Kidney (tissue), 14 donors: ENCODE results near the gene CD276. TPM values are rescaled to one million over a fixed set of nuclear protein-coding genes. Genes with fewer than 3 reads are reported as not detected.

ENCODE experiments used
- DNase-seq, 5 donors: peaks; one replicate each; pipeline ENCODE4 v3.0.0-alpha.2; 2013 to 2020
- FAIRE-seq: peaks from 2 replicates; lab custom pipeline; 2012; peaks lifted over from hg19 to GRCh38; lab: Jason Lieb, UNC
- H3K27ac ChIP-seq, 2 donors: one replicate each; pipeline ENCODE4 v1.7.0; 2013; ENCODE audit warnings: low read depth in 2 of 2, low read length in 2 of 2, inconsistent platforms in 1 of 2
- H3K27me3 ChIP-seq: one replicate; pipeline ENCODE4 v1.7.1; 2013; ENCODE audit warnings: low read length, inconsistent platforms; ENCODE audit not compliant: control insufficient read depth, insufficient read depth
- H3K36me3 ChIP-seq, 3 donors: one replicate each; pipeline versions ENCODE4 v1.7.0 to v1.7.1; 2013; ENCODE audit warnings: low read length in 3 of 3, control low read depth in 1 of 3, inconsistent platforms in 1 of 3; ENCODE audit not compliant: insufficient read depth in 3 of 3, control insufficient read depth in 2 of 3
- H3K4me1 ChIP-seq, 3 donors: one replicate each; pipeline versions ENCODE4 v1.7.0 to v1.7.1; 2013; ENCODE audit warnings: low read length in 3 of 3, inconsistent platforms in 1 of 3, low read depth in 1 of 3; ENCODE audit not compliant: control insufficient read depth in 2 of 3, insufficient read depth in 2 of 3
- H3K4me3 ChIP-seq, 3 donors: one replicate each; pipeline versions ENCODE4 v1.7.0 to v1.8.1; 2013; ENCODE audit warnings: low read length in 3 of 3, control low read depth in 1 of 3, inconsistent platforms in 1 of 3
- H3K9ac ChIP-seq, 3 donors: one replicate each; pipeline versions ENCODE4 v1.7.0 to v1.7.1; 2013; ENCODE audit warnings: low read length in 3 of 3, control low read depth in 1 of 3, inconsistent platforms in 1 of 3
- H3K9me3 ChIP-seq, 3 donors: one replicate each; pipeline versions ENCODE4 v1.7.0 to v1.7.1; 2013; ENCODE audit warnings: low read length in 3 of 3, control low read depth in 1 of 3, inconsistent platforms in 1 of 3; ENCODE audit not compliant: control insufficient read depth in 2 of 3, insufficient read depth in 1 of 3
- CTCF ChIP-seq: IDR thresholded peaks from 3 replicates; pipeline ENCODE4 v1.5.1; 2012; ENCODE audit warnings: mild to moderate bottlenecking, moderate library complexity, borderline replicate concordance; ENCODE audit not compliant: insufficient read depth; ENCODE audit errors: extremely low read depth
- intact Hi-C: fragments of 100-400 bp; cut with DNase I; formaldehyde crosslinking; loops from one replicate; pipeline ENCODE4 v1.11.1; 2022
- polyA plus RNA-seq: library from polyadenylated mRNA; stranded (reverse); fragments of 350-450 nt; fragmentation: Illumina TruSeq; extraction: RNeasy Lipid Tissue Mini Kit (QIAGEN cat#74804); gene quantifications from one replicate; pipeline ENCODE4 v1.2.3, GENCODE V29; 2014; ENCODE audit warnings: low read depth, low replicate concordance; ENCODE audit not compliant: insufficient read depth
- total RNA-seq: library from RNA; stranded (reverse); fragmentation: NEBNext Ultra II Directional; extraction: Animal tissue kit (Norgen Biotek cat#: 25700); gene quantifications from one replicate; pipeline ENCODE4 v1.2.1, GENCODE V29; 2021
- donor health status: control.
- donor health status: control.
- donor health status: control.
- donor health status: control.
- donor health status: control.
- donor health status: DM: yes; HTN: yes; CAD: no.
- donor health status: Normal renal cell carcinoma (clear cell type).

Gene CD276
- total and polyA plus RNA-seq, 2 donors from 2014 or later: 25.0 to 31.5 TPM

GRCh38 chr15:73674587-73674986, 9.6 kb upstream of the CD276 start:
- no peaks in the 10 kb centered on the region for H3K9me3 ChIP-seq
- TF ChIP-seq CTCF: no peak
- intact Hi-C loops: no loop called here

GRCh38 chr15:73677146-73677607, 7.0 kb upstream of the CD276 start:
- TF ChIP-seq CTCF: peak; percentile 94
- no peaks in the 10 kb centered on the region for H3K27me3 ChIP-seq
- DNase-seq (peak in 3 of 5 donors; percentile 51 to 79 (median 61)), FAIRE-seq (no peak)
- H3K4me3 ChIP-seq: no peak overlapping the region
- no peak overlapping the region for H3K27ac ChIP-seq
- no peak overlapping the region for H3K9ac ChIP-seq
- intact Hi-C loops: no loop called here
- no peaks in the 10 kb centered on the region for H3K9me3 ChIP-seq
- no peaks in the 10 kb centered on the region for H3K4me1 ChIP-seq
- no peaks in the 10 kb centered on the region for H3K36me3 ChIP-seq

More at GRCh38 chr15:73674587-73674986, 9.6 kb upstream of the CD276 start:
- DNase-seq (no peak), FAIRE-seq (no peak)
- H3K4me3 ChIP-seq: no peak overlapping the region
- no peaks in the 10 kb centered on the region for H3K4me1 ChIP-seq
- no peaks in the 10 kb centered on the region for H3K27me3 ChIP-seq
- H3K36me3 ChIP-seq: no peaks in the 10 kb centered on the region
- no peak overlapping the region for H3K27ac ChIP-seq
- H3K9ac ChIP-seq: no peak overlapping the region

GRCh38 chr15:73677733-73678132, 6.5 kb upstream of the CD276 start:
- no peak for FAIRE-seq
- Histone ChIP-seq H3K27me3 (no peaks in the 10 kb centered on the region), H3K9me3 (no peaks in the 10 kb centered on the region), H3K27ac (no peak overlapping the region), H3K4me3 (no peak overlapping the region), H3K36me3 (no peaks in the 10 kb centered on the region), H3K4me1 (no peaks in the 10 kb centered on the region), H3K9ac (no peak overlapping the region)
- DNase-seq: no peak
- TF ChIP-seq CTCF: no peak
- intact Hi-C loops: no loop called here

GRCh38 chr15:73678498-73678897, 5.7 kb upstream of the CD276 start:
- H3K9ac ChIP-seq: no peak overlapping the region
- FAIRE-seq (no peak), DNase-seq (no peak)
- H3K27me3 ChIP-seq: no peaks in the 10 kb centered on the region
- H3K36me3 ChIP-seq: no peaks in the 10 kb centered on the region
- H3K27ac ChIP-seq: no peak overlapping the region
- H3K9me3 ChIP-seq: no peaks in the 10 kb centered on the region
- H3K4me1 ChIP-seq: no peaks in the 10 kb centered on the region
- H3K4me3 ChIP-seq: no peak overlapping the region
- intact Hi-C loops: no loop called here
- TF ChIP-seq CTCF: no peak
